ENCODE data around the gene BICRA. TPM values are rescaled to one million over a fixed set of nuclear protein-coding genes. Genes with fewer than 3 reads are reported as not detected.
"Not testable (repeated sequence)": the region's sequence is repeated elsewhere in the genome, so short reads cannot be mapped to it uniquely, and the experiment has no call there.

The BICRA gene
- total RNA-seq, 2 experiments from 2014 or later: 4.4 to 16.0 TPM

- CTCF ChIA-PET (ENCODE audit: unreplicated experiment): no interaction called here
- no peak for DNase-seq (ENCODE audit: low spot score)
- H3K9me3 ChIP-seq (ENCODE audit: low read length): no peaks in the 10 kb centered on the region
- no peak overlapping the region for H3K27ac ChIP-seq (ENCODE audit: low read depth, low read length, poor library complexity, severe bottlenecking)
- no peak for TF ChIP-seq CTCF (conservative IDR thresholded peaks at IDR 0.05; ENCODE audit: low read length)
- TF ChIP-seq EZH2phosphoT487 (IDR thresholded peaks at IDR 0.05; ENCODE audit: borderline replicate concordance, low read depth, low read length): no peak
- H3K36me3 ChIP-seq (ENCODE audit: insufficient read depth, low read length): no peaks in the 10 kb centered on the region
- H3K79me2 ChIP-seq (ENCODE audit: insufficient read depth, low read depth, low read length): no peaks in the 10 kb centered on the region
- BruUV-seq (replicated peaks): no TSS peak
- no peak overlapping the region for H3K4me3 ChIP-seq (ENCODE audit: low read depth, low read length, poor library complexity, severe bottlenecking)
- intact Hi-C loops (cut with micrococcal nuclease; ENCODE audit: unreplicated experiment): no loop called here
- H3K9me2 ChIP-seq (ENCODE audit: insufficient read depth, low read length): no peaks in the 10 kb centered on the region
- H3K4me1 ChIP-seq (ENCODE audit: insufficient read depth, low read length, poor library complexity, severe bottlenecking): no peaks in the 10 kb centered on the region
- H2AFZ ChIP-seq (ENCODE audit: low read length): no peak overlapping the region
- POLR2A ChIA-PET: no interaction called here
- no peaks in the 10 kb centered on the region for H4K20me1 ChIP-seq (ENCODE audit: insufficient read depth, low read length)
- H3K4me2 ChIP-seq (ENCODE audit: low read length): no peak overlapping the region
Measured at GRCh38 chr19:47716270-47716937, 107.5 kb downstream of the BICRA start.

- H4K20me1 ChIP-seq (ENCODE audit: insufficient read depth, low read length); H3K36me3 ChIP-seq (ENCODE audit: insufficient read depth, low read length); intact Hi-C loops (cut with micrococcal nuclease; ENCODE audit: unreplicated experiment); CTCF ChIA-PET (ENCODE audit: unreplicated experiment); H3K4me3 ChIP-seq (ENCODE audit: low read depth, low read length, poor library complexity, severe bottlenecking); H2AFZ ChIP-seq (ENCODE audit: low read length); DNase-seq (ENCODE audit: low spot score); BruUV-seq (replicated peaks); H3K27ac ChIP-seq (ENCODE audit: low read depth, low read length, poor library complexity, severe bottlenecking); H3K9me2 ChIP-seq (ENCODE audit: insufficient read depth, low read length); H3K9me3 ChIP-seq (ENCODE audit: low read length); H3K4me2 ChIP-seq (ENCODE audit: low read length); H3K79me2 ChIP-seq (ENCODE audit: insufficient read depth, low read depth, low read length); POLR2A ChIA-PET; H3K4me1 ChIP-seq (ENCODE audit: insufficient read depth, low read length, poor library complexity, severe bottlenecking): not testable (repeated sequence)
Measured at GRCh38 chr19:47718415-47719046, 109.6 kb downstream of the BICRA start.

GRCh38 chr19:47719047-47719859 is 110.3 kb downstream of the BICRA start:
- CTCF ChIA-PET (ENCODE audit: unreplicated experiment): no interaction called here
- no peaks in the 10 kb centered on the region for H3K9me2 ChIP-seq (ENCODE audit: insufficient read depth, low read length)
- no peaks in the 10 kb centered on the region for H3K79me2 ChIP-seq (ENCODE audit: insufficient read depth, low read depth, low read length)
- BruUV-seq (replicated peaks): no TSS peak
- no peak for DNase-seq (ENCODE audit: low spot score)
- intact Hi-C loops (cut with micrococcal nuclease; ENCODE audit: unreplicated experiment): no loop called here
- H3K9me3 ChIP-seq (ENCODE audit: low read length): no peaks in the 10 kb centered on the region
- POLR2A ChIA-PET: no interaction called here
- no peaks in the 10 kb centered on the region for H3K36me3 ChIP-seq (ENCODE audit: insufficient read depth, low read length)
- no peaks in the 10 kb centered on the region for H4K20me1 ChIP-seq (ENCODE audit: insufficient read depth, low read length)
- no peak overlapping the region for H2AFZ ChIP-seq (ENCODE audit: low read length)
- H3K27ac ChIP-seq (ENCODE audit: low read depth, low read length, poor library complexity, severe bottlenecking): no peak overlapping the region
- no peak overlapping the region for H3K4me2 ChIP-seq (ENCODE audit: low read length)
- no peak for TF ChIP-seq CTCF (conservative IDR thresholded peaks at IDR 0.05; ENCODE audit: low read length)
- no peak for TF ChIP-seq EZH2phosphoT487 (IDR thresholded peaks at IDR 0.05; ENCODE audit: borderline replicate concordance, low read depth, low read length)
- H3K4me1 ChIP-seq (ENCODE audit: insufficient read depth, low read length, poor library complexity, severe bottlenecking): no peaks in the 10 kb centered on the region
- H3K4me3 ChIP-seq (ENCODE audit: low read depth, low read length, poor library complexity, severe bottlenecking): no peak overlapping the region
